ENCODE measurements around the gene GGNBP2.
"Not testable (repeated sequence)": the region's sequence is repeated elsewhere in the genome, so short reads cannot be mapped to it uniquely, and the experiment has no call there.

The GGNBP2 gene

DNA sequence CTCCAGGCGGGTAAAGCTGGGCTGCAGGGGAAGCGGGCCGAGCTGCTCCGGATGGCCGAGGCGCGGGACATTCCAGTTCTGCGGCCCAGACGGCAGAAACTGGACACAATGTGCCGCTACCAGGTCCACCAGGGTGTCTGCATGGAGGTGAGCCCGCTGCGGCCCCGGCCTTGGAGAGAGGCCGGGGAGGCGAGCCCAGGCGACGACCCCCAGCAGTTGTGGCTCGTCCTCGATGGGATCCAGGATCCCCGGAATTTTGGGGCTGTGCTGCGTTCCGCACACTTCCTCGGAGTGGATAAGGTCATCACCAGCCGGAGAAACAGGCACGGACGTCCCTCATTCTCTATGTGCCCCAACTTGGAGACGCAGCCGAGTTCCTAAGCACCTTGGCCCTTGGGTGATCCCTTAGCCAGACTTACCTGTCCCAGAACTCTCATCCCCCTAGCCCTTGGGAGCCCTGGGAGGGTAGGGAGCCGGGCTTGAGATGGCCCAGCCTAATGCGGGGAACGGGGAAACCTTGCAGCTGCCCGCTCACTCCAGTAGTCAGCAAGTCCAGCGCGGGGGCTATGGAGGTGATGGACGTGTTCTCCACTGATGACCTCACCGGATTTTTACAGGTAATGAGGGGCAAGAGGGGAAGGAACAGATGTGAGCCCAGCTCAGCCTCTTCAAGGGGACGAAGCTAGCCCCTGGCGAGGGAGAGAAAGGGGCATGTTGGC is 57.5 kb downstream of the GGNBP2 start:
- DNase-seq, result no peak

DNA sequence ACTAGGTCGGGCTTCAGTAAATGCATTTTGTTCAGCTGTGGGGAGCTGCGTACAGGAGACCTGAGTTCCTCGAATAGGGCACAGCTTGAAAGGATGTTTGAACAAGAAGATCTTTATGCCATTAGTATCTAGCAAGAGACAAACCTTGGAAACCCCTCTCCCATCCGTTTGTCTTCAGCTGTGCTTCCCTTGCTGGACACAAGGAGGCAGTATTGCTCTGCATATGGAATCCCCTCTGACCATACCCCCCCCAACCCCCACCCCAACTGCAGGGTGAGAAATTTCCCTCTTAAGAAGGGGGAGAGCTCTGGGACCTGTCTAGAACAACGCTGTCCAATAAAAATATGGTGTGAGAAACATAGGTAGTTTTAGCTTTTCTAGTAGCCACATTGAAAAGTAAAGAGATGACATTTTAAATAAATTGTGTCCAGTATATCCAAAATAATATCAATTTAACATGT is 58.2 kb downstream of the GGNBP2 start:
- peak; percentile 72 for DNase-seq

DNA sequence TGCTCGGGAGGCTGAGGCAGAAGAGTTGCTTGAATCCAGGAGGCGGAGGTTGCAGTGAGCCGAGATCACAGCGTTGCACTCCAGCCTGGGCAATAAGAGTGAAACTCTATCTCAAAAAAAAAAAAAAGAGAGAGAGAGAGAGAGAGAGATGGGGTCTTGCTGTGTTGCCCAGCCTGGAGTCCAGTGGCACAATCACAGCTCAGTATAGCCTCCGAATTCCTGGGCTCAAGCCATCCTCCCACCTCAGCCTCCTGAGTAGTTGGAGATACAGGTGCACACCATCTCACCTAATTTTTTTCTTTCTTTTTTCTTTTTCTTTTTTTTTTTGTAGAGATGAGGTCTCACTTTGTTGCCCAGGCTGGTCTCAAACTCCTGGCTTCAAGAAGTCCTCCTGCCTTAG is 60.3 kb downstream of the GGNBP2 start:
- not testable (repeated sequence) for DNase-seq

DNA sequence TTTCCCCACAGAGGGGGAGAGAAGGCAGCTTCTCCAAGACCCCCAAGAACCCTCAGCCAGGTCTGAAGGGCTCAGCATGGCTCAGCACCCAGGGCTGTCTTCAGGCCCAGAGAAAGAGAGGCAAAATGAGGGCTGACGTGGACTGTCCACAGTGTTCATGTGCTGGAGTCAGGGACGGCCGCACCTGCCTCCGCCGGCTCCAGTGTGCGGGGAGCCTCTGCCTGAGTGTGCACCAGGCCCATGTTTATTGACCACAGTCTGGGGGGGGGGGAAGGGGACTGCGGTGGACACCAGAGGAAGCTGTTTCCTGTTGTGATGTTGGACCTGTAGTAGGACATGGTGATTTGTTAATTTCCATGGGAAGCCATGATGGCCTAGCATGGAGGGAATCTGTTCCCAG is 63.6 kb downstream of the GGNBP2 start:
- no peak for DNase-seq

DNA sequence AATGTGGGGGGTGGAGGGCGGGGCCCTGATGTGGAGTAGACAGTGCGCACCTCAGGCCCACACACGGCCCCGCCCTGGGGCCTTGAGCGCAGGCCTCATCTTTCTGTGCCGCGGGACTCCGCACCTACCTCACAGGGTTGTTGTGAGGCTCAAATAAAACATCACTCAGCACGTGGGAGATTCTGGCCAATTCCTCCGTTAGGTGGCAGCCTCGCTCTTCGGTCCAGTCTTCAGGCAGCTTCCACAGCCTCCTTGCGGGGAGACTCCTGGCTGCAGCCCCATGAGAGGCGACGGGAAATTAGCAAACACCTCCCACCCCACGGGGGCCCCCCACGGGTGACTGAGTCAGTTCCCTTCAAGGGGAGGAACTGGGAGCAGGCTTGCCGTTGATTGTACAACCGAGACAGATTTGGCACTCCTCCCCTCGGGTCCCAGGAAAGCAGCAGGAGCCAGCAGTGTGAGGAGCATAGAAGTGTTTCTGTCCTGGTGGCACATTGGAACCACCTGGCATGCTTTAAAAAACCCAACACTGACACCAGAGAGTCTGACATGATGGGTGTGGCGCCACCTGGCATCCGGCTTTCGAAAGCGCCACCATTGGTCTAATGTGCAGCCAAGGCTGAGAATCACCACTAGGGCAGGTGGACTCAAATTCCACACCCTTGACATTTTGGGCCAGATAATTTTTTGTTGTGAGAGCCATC is 64.2 kb downstream of the GGNBP2 start:
- DNase-seq, result peak; percentile 66

GRCh38 chr17:36609498-36609862 is 64.8 kb downstream of the GGNBP2 start:
- DNase-seq, result no peak

DNA sequence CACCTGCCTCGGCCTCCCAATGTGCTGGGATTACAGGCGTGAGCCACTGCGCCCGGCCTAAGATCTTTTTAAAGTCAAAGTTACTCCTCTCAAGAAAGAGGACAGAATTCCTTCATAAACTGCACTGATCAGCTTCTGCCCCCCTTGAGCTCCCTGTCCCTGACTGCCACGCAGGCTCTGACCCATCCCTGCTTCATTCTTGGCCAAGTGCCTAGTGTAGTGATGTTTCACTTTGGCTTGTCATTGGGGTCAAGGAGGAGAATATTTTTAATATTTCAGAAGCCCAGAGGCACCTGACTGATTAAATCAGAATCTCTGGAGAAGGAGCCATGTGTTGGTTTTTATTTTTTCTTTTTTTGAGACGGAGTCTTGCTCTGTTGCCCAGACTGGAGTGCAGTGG is 65.8 kb downstream of the GGNBP2 start:
- peak; percentile 46 for DNase-seq

DNA sequence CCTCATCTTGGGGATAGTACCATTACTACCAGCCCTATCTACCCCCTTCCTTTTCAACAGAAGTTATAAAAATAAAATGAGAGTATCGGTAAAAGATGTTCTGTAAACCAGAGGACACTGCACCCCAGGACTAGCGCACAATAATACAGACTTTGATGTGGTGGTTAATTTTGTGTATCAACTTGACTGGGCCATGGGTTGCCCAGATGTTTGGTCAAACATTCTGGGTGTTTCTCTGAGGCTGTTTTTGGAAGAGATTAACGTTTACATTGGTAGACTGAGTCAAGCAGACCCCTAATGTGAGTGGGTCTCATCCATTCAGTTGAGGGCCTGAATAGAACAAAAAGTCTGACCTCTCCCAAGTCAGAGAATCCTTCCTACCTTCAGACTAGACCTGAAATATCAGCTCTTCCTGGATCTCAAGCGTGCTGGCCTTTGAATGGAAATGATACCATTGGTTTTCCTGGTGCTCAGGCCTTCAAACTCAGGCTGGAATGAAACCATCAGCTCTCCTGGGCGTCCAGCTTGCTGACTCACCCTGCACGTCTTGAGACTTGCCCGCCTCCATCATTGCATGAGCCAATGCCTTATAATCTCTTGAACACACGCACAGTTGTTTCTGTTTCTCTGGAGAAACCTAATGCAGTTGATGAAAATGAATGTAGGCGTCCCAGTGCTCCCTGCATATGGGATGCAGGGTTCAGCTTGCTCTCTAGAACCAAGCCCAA is 66.8 kb downstream of the GGNBP2 start:
- peak; percentile 54 for DNase-seq

DNA sequence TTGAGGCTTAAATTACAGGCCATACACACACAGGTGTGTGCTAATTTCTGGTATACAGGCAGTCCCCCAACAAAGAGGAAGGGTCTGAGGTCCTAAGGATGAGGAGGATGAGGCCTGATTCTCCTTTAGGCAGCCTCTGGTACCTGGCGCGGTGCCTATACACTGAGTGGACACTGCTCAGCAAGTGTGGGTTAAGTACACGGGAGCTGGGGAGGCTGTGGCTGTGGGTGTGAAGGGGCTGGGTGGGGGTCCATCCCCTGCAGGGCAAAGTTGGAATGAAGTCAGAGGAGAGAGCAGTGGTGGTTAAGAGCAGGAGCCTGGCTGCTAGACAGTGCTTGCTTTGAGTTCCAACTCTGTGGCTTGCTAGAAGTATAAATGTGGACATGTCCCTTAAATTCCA is 67.6 kb downstream of the GGNBP2 start:
- DNase-seq, result no peak

- DNase-seq, result no peak
Observed at GRCh38 chr17:36613155-36613554, 68.4 kb downstream of the GGNBP2 start.

DNA sequence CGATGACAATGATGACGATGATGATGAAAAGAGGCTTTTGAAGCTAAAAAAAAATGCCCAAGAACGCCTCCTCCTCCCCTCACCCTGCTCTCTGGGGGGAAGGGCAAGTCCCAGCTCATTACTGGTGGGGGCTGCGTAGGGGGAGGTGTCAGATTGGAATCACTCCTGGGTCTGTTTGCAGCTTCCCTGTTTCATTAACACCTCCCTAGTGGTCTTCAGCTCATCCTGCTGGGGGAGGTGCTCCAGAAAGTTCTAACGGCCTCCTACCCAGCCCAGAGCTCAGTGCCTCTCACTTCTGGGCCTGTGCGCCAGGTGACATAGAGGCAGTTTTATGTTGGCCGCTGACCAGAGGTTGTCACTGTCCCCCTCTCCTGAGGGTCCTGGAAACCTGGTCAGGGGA is 69.4 kb downstream of the GGNBP2 start:
- DNase-seq, result no peak

DNA sequence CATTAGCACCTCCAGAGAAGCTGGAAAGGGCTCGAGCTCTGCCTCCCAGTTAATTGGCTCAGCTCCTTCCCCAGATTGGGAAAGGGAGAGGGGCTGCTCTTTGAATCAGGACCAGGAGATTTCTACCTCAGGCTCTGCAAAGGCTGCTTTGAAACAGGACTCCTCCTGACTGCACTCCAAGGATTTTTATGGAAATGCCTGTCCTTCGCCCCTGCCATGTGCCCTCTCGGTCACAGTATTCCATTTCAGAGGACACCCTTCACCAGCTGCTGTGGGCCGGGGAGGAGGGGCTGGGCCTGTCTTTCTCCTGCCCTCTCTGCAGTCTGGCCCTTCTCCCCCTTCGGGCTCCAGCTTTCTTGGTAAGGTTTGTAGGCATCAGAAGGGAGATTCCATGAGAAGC is 70.2 kb downstream of the GGNBP2 start:
- no peak for DNase-seq

DNA sequence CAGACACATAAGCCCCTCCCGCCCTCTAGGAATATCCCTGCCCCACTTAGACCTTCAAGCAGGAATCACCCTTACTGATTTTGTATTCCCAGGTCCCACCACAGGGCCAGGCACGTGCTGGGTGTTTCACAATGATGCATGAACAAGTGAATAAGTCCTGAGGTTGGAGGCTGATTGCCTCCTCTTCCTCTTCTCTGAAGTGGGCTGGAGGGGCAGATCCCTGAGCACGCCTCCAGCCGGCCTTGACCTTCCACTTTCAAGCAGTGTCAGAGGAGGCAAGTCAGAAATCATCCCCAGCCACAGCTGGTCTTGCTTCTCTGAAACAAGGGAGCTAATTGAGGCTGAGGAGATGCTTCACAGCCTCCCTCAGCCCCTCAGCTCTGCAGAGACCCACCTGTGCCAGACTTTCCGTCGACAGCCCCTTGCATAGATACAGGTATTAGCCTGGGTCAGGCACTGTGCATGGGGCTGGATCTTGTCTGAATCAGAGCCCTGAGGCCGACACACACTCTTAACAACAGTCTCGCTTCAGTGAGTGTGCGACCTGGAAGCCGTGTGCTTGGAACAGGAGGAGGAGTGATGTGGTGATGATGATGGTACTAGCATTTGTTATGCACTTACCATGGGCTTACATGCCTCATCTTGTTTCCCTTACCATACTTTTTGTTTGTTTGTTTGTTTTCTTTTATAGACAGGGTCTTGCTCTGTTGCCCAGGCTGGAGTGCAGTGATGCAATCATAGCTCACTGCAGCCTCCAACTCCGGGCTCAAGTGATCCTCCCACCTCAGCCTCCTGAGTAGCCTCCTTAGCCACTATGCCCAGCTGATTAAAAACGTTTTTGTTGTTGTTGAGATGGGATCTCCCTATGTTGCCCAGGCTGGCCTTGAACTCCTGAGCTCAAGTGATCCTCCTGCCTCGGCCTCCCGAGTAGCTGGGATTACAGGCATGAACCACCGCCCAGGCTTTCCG is 71.6 kb downstream of the GGNBP2 start:
- no peak for DNase-seq

- DNase-seq, result no peak
Observed at GRCh38 chr17:36617773-36618172, 73.1 kb downstream of the GGNBP2 start.

- DNase-seq, result no peak
Observed at GRCh38 chr17:36623281-36623680, 78.6 kb downstream of the GGNBP2 start.

- DNase-seq, result no peak
Observed at GRCh38 chr17:36625188-36625587, 80.5 kb downstream of the GGNBP2 start.

- no peak for DNase-seq
Observed at GRCh38 chr17:36627101-36627500, 82.4 kb downstream of the GGNBP2 start.

- no peak for DNase-seq
Observed at GRCh38 chr17:36628576-36628975, 83.9 kb downstream of the GGNBP2 start.

DNA sequence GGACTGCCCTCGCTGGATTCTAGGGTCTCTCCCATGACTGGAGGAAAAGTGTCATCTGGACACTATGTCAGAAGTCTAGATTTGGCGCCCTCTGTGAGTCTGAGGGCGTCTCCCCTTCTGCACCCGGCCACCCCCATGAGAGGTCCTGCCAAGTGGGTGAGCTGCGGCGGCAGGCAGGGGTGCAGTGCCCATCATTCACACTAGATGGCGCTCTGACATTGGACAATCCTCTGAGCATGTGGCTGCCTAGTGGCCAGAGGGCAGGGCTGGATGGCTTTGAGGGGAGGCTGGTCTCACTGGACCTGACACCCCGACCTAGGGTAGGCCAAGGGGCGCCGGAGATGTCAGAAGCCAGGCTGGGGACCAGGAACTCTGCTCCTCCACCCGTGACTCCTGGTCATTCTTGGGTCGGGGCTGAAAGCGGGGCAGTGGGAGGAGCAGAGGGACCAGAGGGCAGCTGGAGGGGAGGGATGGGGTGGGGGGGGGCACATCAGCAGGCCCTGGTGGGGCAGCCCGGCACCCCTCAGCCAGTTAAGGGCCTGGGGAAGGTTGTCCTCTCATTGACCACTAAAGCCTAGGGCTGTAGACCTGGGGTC is 84.6 kb downstream of the GGNBP2 start:
- DNase-seq, result peak; percentile 64

- DNase-seq, result no peak
Observed at GRCh38 chr17:36629970-36630502, 85.3 kb downstream of the GGNBP2 start.

DNA sequence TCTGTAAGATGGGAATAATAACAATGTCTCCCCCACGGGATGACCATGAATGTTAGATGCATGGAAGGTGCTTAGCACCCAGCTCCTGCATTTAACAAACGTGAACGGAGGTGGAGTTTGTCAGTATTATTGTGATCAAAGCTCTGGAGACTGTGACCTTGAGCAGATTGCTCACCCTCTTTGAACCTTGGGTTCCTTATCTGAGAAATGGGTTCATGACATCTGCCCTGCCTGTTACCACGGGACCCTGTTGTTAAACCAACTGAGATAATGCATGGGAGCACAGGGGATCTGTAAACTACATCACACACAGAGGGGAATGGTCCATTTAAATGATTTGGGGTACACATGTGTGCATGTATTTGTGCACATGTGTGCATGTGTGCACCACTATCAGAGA is 86.3 kb downstream of the GGNBP2 start:
- no peak for DNase-seq
